Caco-2 (cell line): ENCODE results near the gene DHX15. TPM values are rescaled to one million over a fixed set of nuclear protein-coding genes. Genes with fewer than 3 reads are reported as not detected.
A peak's percentile ranks its signal among the peaks of the same experiment; 100 is the strongest.

Experiments used
- BruUV-seq: library from RNA; stranded (reverse); fragments of 400-500 nt; replicated peaks from 2 replicates; lab custom pipeline; 2021; lab: Mats Ljungman, UMichigan
- CTCF ChIA-PET: fragments of 300-600 bp; sonication (Branson Sonifier 250); formaldehyde crosslinking; loops from one replicate; lab custom pipeline; 2022; ENCODE audit warnings: antibody characterized with exemption; lab: Charles Lee
- POLR2A ChIA-PET: fragments of 300-600 bp; sonication (Branson Sonifier 250); formaldehyde crosslinking; loops from one replicate; lab custom pipeline; 2022; ENCODE audit warnings: antibody characterized with exemption; lab: Charles Lee
- DNase-seq, 2 experiments: peaks; one replicate each; pipeline versions ENCODE4 v3.0.0 to v3.0.0-alpha.2; 2020 to 2022
- H3K27me3 ChIP-seq: replicated peaks from 2 replicates; pipeline ENCODE4 v1.6.0; 2011; ENCODE audit warnings: low read length; ENCODE audit not compliant: control insufficient read depth, insufficient read depth
- H3K36me3 ChIP-seq: 2 replicates; pipeline ENCODE4 v1.5.1; 2011; ENCODE audit warnings: low read length; ENCODE audit not compliant: control insufficient read depth, insufficient read depth
- H3K4me1 ChIP-seq: fragments of 250-450 bp; sonication (Bioruptor Pico); 2 replicates; pipeline ENCODE4 v1.5.1; 2020; ENCODE audit warnings: mild to moderate bottlenecking
- H3K4me3 ChIP-seq: 2 replicates; pipeline ENCODE4 v1.5.1; 2011; ENCODE audit warnings: low read depth, mild to moderate bottlenecking, control low read depth, low read length
- H3K9me3 ChIP-seq: fragments of 250-450 bp; sonication (Bioruptor Pico); 2 replicates; pipeline ENCODE4 v1.5.1; 2020; ENCODE audit warnings: mild to moderate bottlenecking, moderate library complexity
- H3K27ac Mint-ChIP-seq: one replicate; pipeline ENCODE4 v1.8.0; 2022; ENCODE audit warnings: mixed read lengths; ENCODE audit not compliant: unreplicated experiment
- H3K27me3 Mint-ChIP-seq: one replicate; pipeline ENCODE4 v1.8.0; 2022; ENCODE audit warnings: mixed read lengths; ENCODE audit not compliant: insufficient read depth, unreplicated experiment
- H3K36me3 Mint-ChIP-seq: one replicate; pipeline ENCODE4 v1.8.0; 2022; ENCODE audit warnings: mild to moderate bottlenecking, mixed read lengths; ENCODE audit not compliant: insufficient read depth, unreplicated experiment
- H3K4me1 Mint-ChIP-seq: one replicate; pipeline ENCODE4 v1.8.0; 2022; ENCODE audit warnings: low read depth, mixed read lengths; ENCODE audit not compliant: unreplicated experiment
- H3K4me3 Mint-ChIP-seq: one replicate; pipeline ENCODE4 v1.8.0; 2022; ENCODE audit warnings: mild to moderate bottlenecking, moderate library complexity, mixed read lengths; ENCODE audit not compliant: unreplicated experiment
- H3K9me3 Mint-ChIP-seq: one replicate; pipeline ENCODE4 v1.8.0; 2022; ENCODE audit warnings: mixed read lengths; ENCODE audit not compliant: unreplicated experiment
- CTCF ChIP-seq, 2 experiments: fragments of 200-600 bp in 1 of 2; IDR thresholded peaks; 1 replicate in 1 of 2; 2 replicates in 1 of 2; pipeline versions ENCODE4 v1.5.1 to v1.8.0; 2011 to 2022; ENCODE audit warnings: antibody characterized with exemption in 1 of 2, control low read depth in 1 of 2, inconsistent platforms in 1 of 2, low read depth in 1 of 2, low read length in 1 of 2, mild to moderate bottlenecking in 1 of 2, moderate library complexity in 1 of 2; ENCODE audit not compliant: insufficient read depth in 1 of 2, severe bottlenecking in 1 of 2, unreplicated experiment in 1 of 2
- intact Hi-C: fragments of 100-400 bp; cut with micrococcal nuclease; formaldehyde crosslinking; loops from one replicate; pipeline ENCODE4 v1.10.0; 2022; ENCODE audit not compliant: unreplicated experiment
- total RNA-seq: library from RNA; stranded (reverse); gene quantifications from 2 replicates; pipeline ENCODE4 v1.2.3, GENCODE V29; 2022

Gene DHX15
- total RNA-seq, 1 experiment from 2014 or later, result 154 TPM

- no peaks in the 10 kb centered on the region for H3K4me1 Mint-ChIP-seq
- no peak overlapping the region for H3K4me3 Mint-ChIP-seq
- no peaks in the 10 kb centered on the region for H3K27me3 Mint-ChIP-seq
- BruUV-seq, result no TSS peak
- no peak for DNase-seq
- H3K36me3 Mint-ChIP-seq, result peaks cover 20% of the 10 kb centered on the region
- Histone ChIP-seq H3K27me3 (no peaks in the 10 kb centered on the region), H3K36me3 (no peaks in the 10 kb centered on the region), H3K9me3 (peaks cover 12% of the 10 kb centered on the region), H3K4me3 (no peak overlapping the region), H3K4me1 (0 out of 2 replicates have a peak, but pooled peaks cover 3% of the 10 kb centered on the region)
- CTCF ChIA-PET, result no interaction called here
- H3K9me3 Mint-ChIP-seq, result peaks cover 13% of the 10 kb centered on the region
- POLR2A ChIA-PET, result no interaction called here
- intact Hi-C loops, result loop anchor here (10.0 kb wide), 1 partner anchor 206 kb away; the partner anchor contains the start of gene SOD3
- TF ChIP-seq CTCF (IDR thresholded peaks at IDR 0.05; ENCODE audit: insufficient read depth in 1 of 2, low read depth in 1 of 2, low read length in 1 of 2, severe bottlenecking in 1 of 2, unreplicated experiment in 1 of 2), result no peak
- no peak overlapping the region for H3K27ac Mint-ChIP-seq
Observed at GRCh38 chr4:24588216-24588954, 4.0 kb upstream of the DHX15 start.

GRCh38 chr4:24583451-24584210 lies 723 bp downstream of the DHX15 start:
- no TSS peak for BruUV-seq
- peak overlapping the region; percentile 97 for H3K27ac Mint-ChIP-seq
- peak overlapping the region; percentile 96 for H3K4me3 Mint-ChIP-seq
- Histone ChIP-seq H3K9me3 (no peaks in the 10 kb centered on the region), H3K4me1 (peaks cover 18% of the 10 kb centered on the region), H3K27me3 (no peaks in the 10 kb centered on the region), H3K4me3 (peak overlapping the region; percentile 74), H3K36me3 (no peaks in the 10 kb centered on the region; the same call in 1 of the 2 replicates)
- CTCF ChIA-PET, result interaction anchor here (1.0 kb wide), 1 partner anchor 11 kb away, joined by 4 read pairs; no protein-coding TSS in a partner anchor
- H3K36me3 Mint-ChIP-seq, result peaks cover 63% of the 10 kb centered on the region
- POLR2A ChIA-PET, result interaction anchor here (0.6 to 1.2 kb wide), 4 partner anchors 10 to 76 kb away, joined by 3 to 13 read pairs (median 5); no protein-coding TSS in a partner anchor
- TF ChIP-seq CTCF (IDR thresholded peaks at IDR 0.05; ENCODE audit: insufficient read depth in 1 of 2, low read depth in 1 of 2, low read length in 1 of 2, severe bottlenecking in 1 of 2, unreplicated experiment in 1 of 2), result no peak
- no peaks in the 10 kb centered on the region for H3K27me3 Mint-ChIP-seq
- H3K9me3 Mint-ChIP-seq, result no peaks in the 10 kb centered on the region
- intact Hi-C loops, result loop anchor here (1.0 to 10.0 kb wide), 7 partner anchors 9 to 211 kb away; partner anchors contain the start of gene SOD3
- peak; percentile 71 to 78 for DNase-seq
- peaks cover 14% of the 10 kb centered on the region for H3K4me1 Mint-ChIP-seq

- Mint-ChIP-seq H3K4me3 (peak overlapping the region; percentile 96), H3K9me3 (no peaks in the 10 kb centered on the region), H3K27ac (peak overlapping the region; percentile 97), H3K36me3 (peaks cover 73% of the 10 kb centered on the region), H3K27me3 (no peaks in the 10 kb centered on the region), H3K4me1 (peaks cover 24% of the 10 kb centered on the region)
- intact Hi-C loops, result loop anchor here (5.0 to 10.0 kb wide), 3 partner anchors 75 to 212 kb away; partner anchors contain the start of gene SOD3
- DNase-seq, result no peak
- BruUV-seq, result no TSS peak
- POLR2A ChIA-PET, result no interaction called here
- Histone ChIP-seq H3K4me1 (peaks cover 19% of the 10 kb centered on the region), H3K36me3 (no peaks in the 10 kb centered on the region; the same call in 1 of the 2 replicates), H3K4me3 (peak overlapping the region; percentile 74), H3K27me3 (no peaks in the 10 kb centered on the region), H3K9me3 (no peaks in the 10 kb centered on the region)
- TF ChIP-seq CTCF (IDR thresholded peaks at IDR 0.05; ENCODE audit: insufficient read depth in 1 of 2, low read depth in 1 of 2, low read length in 1 of 2, severe bottlenecking in 1 of 2, unreplicated experiment in 1 of 2), result no peak
- CTCF ChIA-PET, result no interaction called here
Observed at GRCh38 chr4:24582235-24582832, 2.0 kb downstream of the DHX15 start.
